DOHH2 (cell line): ENCODE data around the gene FBXL13.
A peak's percentile ranks its signal among the peaks of the same experiment; 100 is the strongest.

Source experiments
- H3F3A ChIP-seq: fragments of 200-600 bp; sonication (generic), shearing (Covaris generic); 2 replicates; pipeline ENCODE4 v1.6.0; 2016; ENCODE audit warnings: antibody characterized with exemption, mild to moderate bottlenecking; ENCODE audit not compliant: control insufficient read depth, insufficient read depth
- H3K27ac ChIP-seq: fragments of 200-600 bp; sonication (generic); 2 replicates; pipeline ENCODE4 v1.5.1; 2014; ENCODE audit warnings: low read depth, mild to moderate bottlenecking, low read length, moderate library complexity
- H3K27me3 ChIP-seq: fragments of 200-600 bp; sonication (generic); 2 replicates; pipeline ENCODE4 v1.6.1; 2014; ENCODE audit warnings: mild to moderate bottlenecking, low read length, mixed read lengths; ENCODE audit not compliant: control insufficient read depth
- H3K36me3 ChIP-seq: fragments of 200-600 bp; sonication (generic); 2 replicates; pipeline ENCODE4 v1.6.1; 2014; ENCODE audit warnings: mild to moderate bottlenecking, low read length, moderate library complexity, mixed read lengths; ENCODE audit not compliant: control insufficient read depth
- H3K4me1 ChIP-seq: fragments of 200-600 bp; sonication (generic); 2 replicates; pipeline ENCODE4 v1.6.1; 2014; ENCODE audit warnings: mild to moderate bottlenecking, low read length, mixed read lengths; ENCODE audit not compliant: control insufficient read depth
- H3K4me2 ChIP-seq: fragments of 200-600 bp; sonication (generic); 2 replicates; pipeline ENCODE4 v1.6.0; 2014; ENCODE audit warnings: mild to moderate bottlenecking, low read length, moderate library complexity
- H3K4me3 ChIP-seq: fragments of 200-600 bp; sonication (generic); 2 replicates; pipeline ENCODE4 v1.5.1; 2014; ENCODE audit warnings: mild to moderate bottlenecking, low read length, mixed read lengths
- H3K79me2 ChIP-seq: fragments of 200-600 bp; sonication (generic); 2 replicates; pipeline ENCODE4 v1.6.1; 2014; ENCODE audit warnings: mild to moderate bottlenecking, low read length, mixed read lengths; ENCODE audit not compliant: control insufficient read depth
- H3K9me2 ChIP-seq: fragments of 200-600 bp; sonication (generic); replicated peaks from 2 replicates; pipeline ENCODE4 v1.6.1; 2014; ENCODE audit warnings: mild to moderate bottlenecking, low read length, mixed read lengths; ENCODE audit not compliant: control insufficient read depth
- H3K9me3 ChIP-seq: fragments of 200-600 bp; sonication (generic); 2 replicates; pipeline ENCODE4 v1.6.1; 2014; ENCODE audit warnings: antibody characterized with exemption, low read length, mixed read lengths; ENCODE audit not compliant: control insufficient read depth, insufficient read depth
- H4K20me1 ChIP-seq: fragments of 200-600 bp; sonication (generic); 2 replicates; pipeline ENCODE4 v1.6.0; 2014; ENCODE audit warnings: low read depth, mild to moderate bottlenecking, antibody characterized with exemption, low read length, moderate library complexity; ENCODE audit not compliant: control insufficient read depth, insufficient read depth
- EZH2phosphoT487 ChIP-seq: fragments of 200-600 bp; sonication (generic); IDR thresholded peaks from 2 replicates; pipeline ENCODE4 v1.6.1; 2017; ENCODE audit warnings: borderline replicate concordance, mild to moderate bottlenecking, antibody characterized with exemption, low read length, moderate library complexity, mixed read lengths
- TF ChIP-seq, protein P1 (sequence below): fragments of 200-600 bp; sonication (generic); IDR thresholded peaks from one replicate; pipeline ENCODE4 v1.5.1; 2014; ENCODE audit warnings: antibody characterized with exemption, mild to moderate bottlenecking, low read depth, low read length; ENCODE audit not compliant: poor library complexity, severe bottlenecking

The FBXL13 gene

GRCh38 chr7:102874966-102875365, 199.6 kb downstream of the FBXL13 start:
- H3K4me1 ChIP-seq: peaks cover 16% of the 10 kb centered on the region
- H3K27ac ChIP-seq: no peak overlapping the region
- no peaks in the 10 kb centered on the region for H3F3A ChIP-seq
- no peak overlapping the region for H3K4me2 ChIP-seq
- no peak overlapping the region for H3K4me3 ChIP-seq
- no peaks in the 10 kb centered on the region for H3K9me2 ChIP-seq
- no peaks in the 10 kb centered on the region for H3K9me3 ChIP-seq
- H3K79me2 ChIP-seq: no peaks in the 10 kb centered on the region
- TF ChIP-seq, protein P1, sequence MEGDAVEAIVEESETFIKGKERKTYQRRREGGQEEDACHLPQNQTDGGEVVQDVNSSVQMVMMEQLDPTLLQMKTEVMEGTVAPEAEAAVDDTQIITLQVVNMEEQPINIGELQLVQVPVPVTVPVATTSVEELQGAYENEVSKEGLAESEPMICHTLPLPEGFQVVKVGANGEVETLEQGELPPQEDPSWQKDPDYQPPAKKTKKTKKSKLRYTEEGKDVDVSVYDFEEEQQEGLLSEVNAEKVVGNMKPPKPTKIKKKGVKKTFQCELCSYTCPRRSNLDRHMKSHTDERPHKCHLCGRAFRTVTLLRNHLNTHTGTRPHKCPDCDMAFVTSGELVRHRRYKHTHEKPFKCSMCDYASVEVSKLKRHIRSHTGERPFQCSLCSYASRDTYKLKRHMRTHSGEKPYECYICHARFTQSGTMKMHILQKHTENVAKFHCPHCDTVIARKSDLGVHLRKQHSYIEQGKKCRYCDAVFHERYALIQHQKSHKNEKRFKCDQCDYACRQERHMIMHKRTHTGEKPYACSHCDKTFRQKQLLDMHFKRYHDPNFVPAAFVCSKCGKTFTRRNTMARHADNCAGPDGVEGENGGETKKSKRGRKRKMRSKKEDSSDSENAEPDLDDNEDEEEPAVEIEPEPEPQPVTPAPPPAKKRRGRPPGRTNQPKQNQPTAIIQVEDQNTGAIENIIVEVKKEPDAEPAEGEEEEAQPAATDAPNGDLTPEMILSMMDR: no peak
- no peak for TF ChIP-seq EZH2phosphoT487
- no peaks in the 10 kb centered on the region for H4K20me1 ChIP-seq
- H3K27me3 ChIP-seq: no peaks in the 10 kb centered on the region
- no peaks in the 10 kb centered on the region for H3K36me3 ChIP-seq

GRCh38 chr7:102874166-102874829, 200.3 kb downstream of the FBXL13 start:
- Histone ChIP-seq H3K4me3 (no peak overlapping the region), H3K4me2 (peak overlapping the region; percentile 27), H3K27me3 (no peaks in the 10 kb centered on the region), H3F3A (no peaks in the 10 kb centered on the region), H3K4me1 (peaks cover 16% of the 10 kb centered on the region), H3K36me3 (no peaks in the 10 kb centered on the region), H3K27ac (no peak overlapping the region), H3K9me2 (no peaks in the 10 kb centered on the region), H4K20me1 (no peaks in the 10 kb centered on the region), H3K79me2 (no peaks in the 10 kb centered on the region), H3K9me3 (no peaks in the 10 kb centered on the region)
- TF ChIP-seq, protein P1: no peak
- no peak for TF ChIP-seq EZH2phosphoT487

GRCh38 chr7:102873470-102874165, 201.0 kb downstream of the FBXL13 start:
- no peaks in the 10 kb centered on the region for H3K27me3 ChIP-seq
- H3K4me2 ChIP-seq: peak overlapping the region; percentile 27
- H3K79me2 ChIP-seq: no peaks in the 10 kb centered on the region
- H3K4me1 ChIP-seq: peaks cover 16% of the 10 kb centered on the region
- H3F3A ChIP-seq: no peaks in the 10 kb centered on the region
- no peak overlapping the region for H3K27ac ChIP-seq
- H3K36me3 ChIP-seq: no peaks in the 10 kb centered on the region
- no peaks in the 10 kb centered on the region for H3K9me2 ChIP-seq
- no peaks in the 10 kb centered on the region for H4K20me1 ChIP-seq
- no peak for TF ChIP-seq EZH2phosphoT487
- TF ChIP-seq, protein P1: no peak
- no peaks in the 10 kb centered on the region for H3K9me3 ChIP-seq
- H3K4me3 ChIP-seq: no peak overlapping the region
